GM23338 (cell line): ENCODE measurements around the gene POLR1E. TPM values are rescaled to one million over a fixed set of nuclear protein-coding genes. Genes with fewer than 3 reads are reported as not detected.

Experiments used
- ATAC-seq: fragments of 200-7000 bp; cut with Tn5 transposase; 3 replicates; pipeline ENCODE4 v1.9.1; 2020
- DNase-seq: peaks from one replicate; pipeline ENCODE4 v3.0.0-alpha.2; 2015; ENCODE audit warnings: low spot score
- H2AFZ ChIP-seq: fragments of 200-600 bp; sonication (generic); 2 replicates; pipeline ENCODE4 v1.8.0; 2016; ENCODE audit warnings: antibody characterized with exemption, mild to moderate bottlenecking, moderate library complexity
- H3F3A ChIP-seq: fragments of 200-600 bp; sonication (generic); replicated peaks from 2 replicates; pipeline ENCODE4 v1.8.0; 2017; ENCODE audit warnings: antibody characterized with exemption, mixed run types, low read depth
- H3K27ac ChIP-seq: fragments of 200-600 bp; sonication (generic); 2 replicates; pipeline ENCODE4 v1.6.1; 2016; ENCODE audit warnings: low read depth
- H3K27me3 ChIP-seq: fragments of 200-600 bp; sonication (generic); 2 replicates; pipeline ENCODE4 v1.8.0; 2016; ENCODE audit warnings: mild to moderate bottlenecking, mixed run types, moderate library complexity; ENCODE audit not compliant: insufficient read depth
- H3K36me3 ChIP-seq: fragments of 200-600 bp; sonication (generic); 2 replicates; pipeline ENCODE4 v1.8.0; 2016; ENCODE audit warnings: mild to moderate bottlenecking; ENCODE audit not compliant: insufficient read depth
- H3K4me1 ChIP-seq: fragments of 200-600 bp; sonication (generic); 2 replicates; pipeline ENCODE4 v1.8.0; 2016; ENCODE audit warnings: mild to moderate bottlenecking, moderate library complexity; ENCODE audit not compliant: insufficient read depth
- H3K4me2 ChIP-seq: fragments of 200-600 bp; sonication (generic); 2 replicates; pipeline ENCODE4 v1.7.1; 2017; ENCODE audit warnings: mixed run types
- H3K4me3 ChIP-seq: fragments of 200-600 bp; sonication (generic); 2 replicates; pipeline ENCODE4 v1.6.1; 2016; ENCODE audit warnings: mixed run types
- H3K79me2 ChIP-seq: fragments of 200-600 bp; sonication (generic); replicated peaks from 2 replicates; pipeline ENCODE4 v1.8.0; 2017; ENCODE audit warnings: mild to moderate bottlenecking; ENCODE audit not compliant: insufficient read depth
- H3K9me2 ChIP-seq: fragments of 200-600 bp; sonication (generic); 2 replicates; pipeline ENCODE4 v1.8.0; 2017; ENCODE audit not compliant: insufficient read depth
- H4K20me1 ChIP-seq: fragments of 200-600 bp; sonication (generic); replicated peaks from 2 replicates; pipeline ENCODE4 v1.8.0; 2017; ENCODE audit warnings: mild to moderate bottlenecking; ENCODE audit not compliant: insufficient read depth
- H3K27ac Mint-ChIP-seq: 2 replicates; pipeline ENCODE4 v1.8.0; 2020; ENCODE audit warnings: inconsistent platforms, mild to moderate bottlenecking, moderate library complexity, mixed read lengths
- H3K27me3 Mint-ChIP-seq: 3 replicates; pipeline ENCODE4 v1.8.0; 2022; ENCODE audit warnings: low read depth, mild to moderate bottlenecking, moderate library complexity, mixed read lengths, inconsistent platforms; ENCODE audit not compliant: insufficient read depth, poor library complexity
- H3K36me3 Mint-ChIP-seq: 3 replicates; pipeline ENCODE4 v1.8.0; 2021; ENCODE audit warnings: low read depth, mild to moderate bottlenecking, inconsistent platforms, moderate library complexity, mixed read lengths
- H3K4me1 Mint-ChIP-seq: 3 replicates; pipeline ENCODE4 v1.8.0; 2020; ENCODE audit warnings: mild to moderate bottlenecking, inconsistent platforms, mixed read lengths
- H3K4me3 Mint-ChIP-seq: 3 replicates; pipeline ENCODE4 v1.8.0; 2021; ENCODE audit warnings: moderate library complexity, mild to moderate bottlenecking, inconsistent platforms, mixed read lengths
- H3K9me3 Mint-ChIP-seq: 3 replicates; pipeline ENCODE4 v1.8.0; 2020; ENCODE audit warnings: moderate library complexity, mild to moderate bottlenecking, inconsistent platforms, mixed read lengths
- CREB1 ChIP-seq: fragments of 250-450 bp; sonication (Bioruptor Pico); IDR thresholded peaks from 2 replicates; pipeline ENCODE4 v1.5.0; 2020; ENCODE audit warnings: low read depth, mild to moderate bottlenecking, moderate library complexity
- EZH2 ChIP-seq: fragments of 200-600 bp; sonication (generic); IDR thresholded peaks from one replicate; pipeline ENCODE4 v1.8.0; 2017; ENCODE audit warnings: antibody characterized with exemption, mild to moderate bottlenecking, low read depth; ENCODE audit not compliant: unreplicated experiment
- EZH2phosphoT487 ChIP-seq: fragments of 200-600 bp; sonication (generic); IDR thresholded peaks from one replicate; pipeline ENCODE4 v1.8.1; 2018; ENCODE audit warnings: antibody characterized with exemption; ENCODE audit not compliant: unreplicated experiment
- JUNB ChIP-seq: IDR thresholded peaks from one replicate; pipeline ENCODE4 v1.6.1; 2016; ENCODE audit warnings: antibody characterized with exemption; ENCODE audit not compliant: unreplicated experiment
- NANOG ChIP-seq: IDR thresholded peaks from 2 replicates; pipeline ENCODE4 v1.6.1; 2016; ENCODE audit warnings: antibody characterized with exemption, borderline replicate concordance
- POLR2AphosphoS5 ChIP-seq: IDR thresholded peaks from 2 replicates; pipeline ENCODE4 v1.6.1; 2016; ENCODE audit warnings: antibody characterized with exemption, low read depth
- STAT1 ChIP-seq: IDR thresholded peaks from one replicate; pipeline ENCODE4 v1.6.1; 2016; ENCODE audit warnings: antibody characterized with exemption; ENCODE audit not compliant: unreplicated experiment
- ZNF114 ChIP-seq: fragments of 250-450 bp; sonication (Bioruptor Pico); IDR thresholded peaks from 2 replicates; pipeline ENCODE4 v1.5.0; 2020; ENCODE audit warnings: mild to moderate bottlenecking, moderate library complexity
- ZNF331 ChIP-seq: fragments of 250-450 bp; sonication (Bioruptor Pico); IDR thresholded peaks from 2 replicates; pipeline ENCODE4 v1.5.0; 2020; ENCODE audit warnings: low read depth, mild to moderate bottlenecking, moderate library complexity
- polyA plus RNA-seq: library from polyadenylated mRNA; unstranded; fragments of >200 nt; fragmentation: Nextera tagmentation; extraction: Ambion mirVana; gene quantifications from 2 replicates; pipeline ENCODE4 v1.2.1, GENCODE V29; 2016
- total RNA-seq: library from RNA; depleted of rRNA; stranded (reverse); fragments of >200 nt; shearing (Covaris generic); gene quantifications from 2 replicates; pipeline ENCODE4 v1.2.3, GENCODE V29; 2014
- TF ChIP-seq, protein P1 (sequence below), 2 experiments: fragments of 200-600 bp in 1 of 2; sonication (generic) in 1 of 2; conservative IDR thresholded peaks; 2 replicates each; pipeline versions ENCODE4 v1.5.1 to v1.6.1; 2016 to 2017; ENCODE audit warnings: antibody characterized with exemption in 2 of 2, low read depth in 2 of 2, mild to moderate bottlenecking in 2 of 2, moderate library complexity in 1 of 2
- TF ChIP-seq, protein P2 (sequence below): IDR thresholded peaks from one replicate; pipeline ENCODE4 v1.6.1; 2018; ENCODE audit warnings: antibody characterized with exemption; ENCODE audit not compliant: unreplicated experiment
- TF ChIP-seq, protein P3 (sequence below): IDR thresholded peaks from 2 replicates; pipeline ENCODE4 v1.6.1; 2016; ENCODE audit warnings: antibody characterized with exemption
- TF ChIP-seq, protein P4 (sequence below): fragments of 250-450 bp; sonication (Bioruptor Pico); IDR thresholded peaks from 2 replicates; pipeline ENCODE4 v1.5.0; 2020; ENCODE audit warnings: mild to moderate bottlenecking, moderate library complexity

The POLR1E gene
- total and polyA plus RNA-seq, 2 experiments from 2014 or later, result 19.2 to 45.5 TPM

DNA sequence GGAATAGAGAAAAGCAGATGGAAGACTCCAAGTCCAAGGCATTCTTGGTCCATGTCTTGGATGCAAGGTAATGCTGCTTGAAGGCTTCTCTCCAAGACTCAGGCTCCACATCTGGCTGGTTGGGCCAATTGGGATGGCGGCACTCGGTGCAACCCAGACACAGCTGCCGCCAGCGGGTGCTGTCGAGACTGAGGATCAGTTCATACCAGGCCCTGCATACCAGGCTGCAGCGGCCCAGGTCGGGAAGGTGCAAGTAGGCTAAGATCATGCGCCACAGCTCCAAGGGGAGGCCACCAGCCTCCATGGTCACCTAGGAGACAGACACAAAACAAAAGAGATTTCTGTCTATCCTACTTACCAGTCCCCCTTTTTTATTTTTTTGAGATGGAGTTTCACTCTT, 55.7 kb downstream of the POLR1E start:
- peaks cover 5% of the 10 kb centered on the region; the same call in 1 of the 2 replicates for H3K36me3 ChIP-seq
- TF ChIP-seq, protein P1, sequence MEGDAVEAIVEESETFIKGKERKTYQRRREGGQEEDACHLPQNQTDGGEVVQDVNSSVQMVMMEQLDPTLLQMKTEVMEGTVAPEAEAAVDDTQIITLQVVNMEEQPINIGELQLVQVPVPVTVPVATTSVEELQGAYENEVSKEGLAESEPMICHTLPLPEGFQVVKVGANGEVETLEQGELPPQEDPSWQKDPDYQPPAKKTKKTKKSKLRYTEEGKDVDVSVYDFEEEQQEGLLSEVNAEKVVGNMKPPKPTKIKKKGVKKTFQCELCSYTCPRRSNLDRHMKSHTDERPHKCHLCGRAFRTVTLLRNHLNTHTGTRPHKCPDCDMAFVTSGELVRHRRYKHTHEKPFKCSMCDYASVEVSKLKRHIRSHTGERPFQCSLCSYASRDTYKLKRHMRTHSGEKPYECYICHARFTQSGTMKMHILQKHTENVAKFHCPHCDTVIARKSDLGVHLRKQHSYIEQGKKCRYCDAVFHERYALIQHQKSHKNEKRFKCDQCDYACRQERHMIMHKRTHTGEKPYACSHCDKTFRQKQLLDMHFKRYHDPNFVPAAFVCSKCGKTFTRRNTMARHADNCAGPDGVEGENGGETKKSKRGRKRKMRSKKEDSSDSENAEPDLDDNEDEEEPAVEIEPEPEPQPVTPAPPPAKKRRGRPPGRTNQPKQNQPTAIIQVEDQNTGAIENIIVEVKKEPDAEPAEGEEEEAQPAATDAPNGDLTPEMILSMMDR (conservative IDR thresholded peaks at IDR 0.05; ENCODE audit: low read depth in 2 of 2), result no peak
- TF ChIP-seq STAT1, result no peak
- TF ChIP-seq, protein P2, sequence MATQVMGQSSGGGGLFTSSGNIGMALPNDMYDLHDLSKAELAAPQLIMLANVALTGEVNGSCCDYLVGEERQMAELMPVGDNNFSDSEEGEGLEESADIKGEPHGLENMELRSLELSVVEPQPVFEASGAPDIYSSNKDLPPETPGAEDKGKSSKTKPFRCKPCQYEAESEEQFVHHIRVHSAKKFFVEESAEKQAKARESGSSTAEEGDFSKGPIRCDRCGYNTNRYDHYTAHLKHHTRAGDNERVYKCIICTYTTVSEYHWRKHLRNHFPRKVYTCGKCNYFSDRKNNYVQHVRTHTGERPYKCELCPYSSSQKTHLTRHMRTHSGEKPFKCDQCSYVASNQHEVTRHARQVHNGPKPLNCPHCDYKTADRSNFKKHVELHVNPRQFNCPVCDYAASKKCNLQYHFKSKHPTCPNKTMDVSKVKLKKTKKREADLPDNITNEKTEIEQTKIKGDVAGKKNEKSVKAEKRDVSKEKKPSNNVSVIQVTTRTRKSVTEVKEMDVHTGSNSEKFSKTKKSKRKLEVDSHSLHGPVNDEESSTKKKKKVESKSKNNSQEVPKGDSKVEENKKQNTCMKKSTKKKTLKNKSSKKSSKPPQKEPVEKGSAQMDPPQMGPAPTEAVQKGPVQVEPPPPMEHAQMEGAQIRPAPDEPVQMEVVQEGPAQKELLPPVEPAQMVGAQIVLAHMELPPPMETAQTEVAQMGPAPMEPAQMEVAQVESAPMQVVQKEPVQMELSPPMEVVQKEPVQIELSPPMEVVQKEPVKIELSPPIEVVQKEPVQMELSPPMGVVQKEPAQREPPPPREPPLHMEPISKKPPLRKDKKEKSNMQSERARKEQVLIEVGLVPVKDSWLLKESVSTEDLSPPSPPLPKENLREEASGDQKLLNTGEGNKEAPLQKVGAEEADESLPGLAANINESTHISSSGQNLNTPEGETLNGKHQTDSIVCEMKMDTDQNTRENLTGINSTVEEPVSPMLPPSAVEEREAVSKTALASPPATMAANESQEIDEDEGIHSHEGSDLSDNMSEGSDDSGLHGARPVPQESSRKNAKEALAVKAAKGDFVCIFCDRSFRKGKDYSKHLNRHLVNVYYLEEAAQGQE, result no peak
- no peak for TF ChIP-seq EZH2phosphoT487
- TF ChIP-seq EZH2, result no peak
- TF ChIP-seq, protein P3, sequence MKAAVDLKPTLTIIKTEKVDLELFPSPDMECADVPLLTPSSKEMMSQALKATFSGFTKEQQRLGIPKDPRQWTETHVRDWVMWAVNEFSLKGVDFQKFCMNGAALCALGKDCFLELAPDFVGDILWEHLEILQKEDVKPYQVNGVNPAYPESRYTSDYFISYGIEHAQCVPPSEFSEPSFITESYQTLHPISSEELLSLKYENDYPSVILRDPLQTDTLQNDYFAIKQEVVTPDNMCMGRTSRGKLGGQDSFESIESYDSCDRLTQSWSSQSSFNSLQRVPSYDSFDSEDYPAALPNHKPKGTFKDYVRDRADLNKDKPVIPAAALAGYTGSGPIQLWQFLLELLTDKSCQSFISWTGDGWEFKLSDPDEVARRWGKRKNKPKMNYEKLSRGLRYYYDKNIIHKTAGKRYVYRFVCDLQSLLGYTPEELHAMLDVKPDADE, result no peak
- TF ChIP-seq JUNB, result no peak
- TF ChIP-seq, protein P4, sequence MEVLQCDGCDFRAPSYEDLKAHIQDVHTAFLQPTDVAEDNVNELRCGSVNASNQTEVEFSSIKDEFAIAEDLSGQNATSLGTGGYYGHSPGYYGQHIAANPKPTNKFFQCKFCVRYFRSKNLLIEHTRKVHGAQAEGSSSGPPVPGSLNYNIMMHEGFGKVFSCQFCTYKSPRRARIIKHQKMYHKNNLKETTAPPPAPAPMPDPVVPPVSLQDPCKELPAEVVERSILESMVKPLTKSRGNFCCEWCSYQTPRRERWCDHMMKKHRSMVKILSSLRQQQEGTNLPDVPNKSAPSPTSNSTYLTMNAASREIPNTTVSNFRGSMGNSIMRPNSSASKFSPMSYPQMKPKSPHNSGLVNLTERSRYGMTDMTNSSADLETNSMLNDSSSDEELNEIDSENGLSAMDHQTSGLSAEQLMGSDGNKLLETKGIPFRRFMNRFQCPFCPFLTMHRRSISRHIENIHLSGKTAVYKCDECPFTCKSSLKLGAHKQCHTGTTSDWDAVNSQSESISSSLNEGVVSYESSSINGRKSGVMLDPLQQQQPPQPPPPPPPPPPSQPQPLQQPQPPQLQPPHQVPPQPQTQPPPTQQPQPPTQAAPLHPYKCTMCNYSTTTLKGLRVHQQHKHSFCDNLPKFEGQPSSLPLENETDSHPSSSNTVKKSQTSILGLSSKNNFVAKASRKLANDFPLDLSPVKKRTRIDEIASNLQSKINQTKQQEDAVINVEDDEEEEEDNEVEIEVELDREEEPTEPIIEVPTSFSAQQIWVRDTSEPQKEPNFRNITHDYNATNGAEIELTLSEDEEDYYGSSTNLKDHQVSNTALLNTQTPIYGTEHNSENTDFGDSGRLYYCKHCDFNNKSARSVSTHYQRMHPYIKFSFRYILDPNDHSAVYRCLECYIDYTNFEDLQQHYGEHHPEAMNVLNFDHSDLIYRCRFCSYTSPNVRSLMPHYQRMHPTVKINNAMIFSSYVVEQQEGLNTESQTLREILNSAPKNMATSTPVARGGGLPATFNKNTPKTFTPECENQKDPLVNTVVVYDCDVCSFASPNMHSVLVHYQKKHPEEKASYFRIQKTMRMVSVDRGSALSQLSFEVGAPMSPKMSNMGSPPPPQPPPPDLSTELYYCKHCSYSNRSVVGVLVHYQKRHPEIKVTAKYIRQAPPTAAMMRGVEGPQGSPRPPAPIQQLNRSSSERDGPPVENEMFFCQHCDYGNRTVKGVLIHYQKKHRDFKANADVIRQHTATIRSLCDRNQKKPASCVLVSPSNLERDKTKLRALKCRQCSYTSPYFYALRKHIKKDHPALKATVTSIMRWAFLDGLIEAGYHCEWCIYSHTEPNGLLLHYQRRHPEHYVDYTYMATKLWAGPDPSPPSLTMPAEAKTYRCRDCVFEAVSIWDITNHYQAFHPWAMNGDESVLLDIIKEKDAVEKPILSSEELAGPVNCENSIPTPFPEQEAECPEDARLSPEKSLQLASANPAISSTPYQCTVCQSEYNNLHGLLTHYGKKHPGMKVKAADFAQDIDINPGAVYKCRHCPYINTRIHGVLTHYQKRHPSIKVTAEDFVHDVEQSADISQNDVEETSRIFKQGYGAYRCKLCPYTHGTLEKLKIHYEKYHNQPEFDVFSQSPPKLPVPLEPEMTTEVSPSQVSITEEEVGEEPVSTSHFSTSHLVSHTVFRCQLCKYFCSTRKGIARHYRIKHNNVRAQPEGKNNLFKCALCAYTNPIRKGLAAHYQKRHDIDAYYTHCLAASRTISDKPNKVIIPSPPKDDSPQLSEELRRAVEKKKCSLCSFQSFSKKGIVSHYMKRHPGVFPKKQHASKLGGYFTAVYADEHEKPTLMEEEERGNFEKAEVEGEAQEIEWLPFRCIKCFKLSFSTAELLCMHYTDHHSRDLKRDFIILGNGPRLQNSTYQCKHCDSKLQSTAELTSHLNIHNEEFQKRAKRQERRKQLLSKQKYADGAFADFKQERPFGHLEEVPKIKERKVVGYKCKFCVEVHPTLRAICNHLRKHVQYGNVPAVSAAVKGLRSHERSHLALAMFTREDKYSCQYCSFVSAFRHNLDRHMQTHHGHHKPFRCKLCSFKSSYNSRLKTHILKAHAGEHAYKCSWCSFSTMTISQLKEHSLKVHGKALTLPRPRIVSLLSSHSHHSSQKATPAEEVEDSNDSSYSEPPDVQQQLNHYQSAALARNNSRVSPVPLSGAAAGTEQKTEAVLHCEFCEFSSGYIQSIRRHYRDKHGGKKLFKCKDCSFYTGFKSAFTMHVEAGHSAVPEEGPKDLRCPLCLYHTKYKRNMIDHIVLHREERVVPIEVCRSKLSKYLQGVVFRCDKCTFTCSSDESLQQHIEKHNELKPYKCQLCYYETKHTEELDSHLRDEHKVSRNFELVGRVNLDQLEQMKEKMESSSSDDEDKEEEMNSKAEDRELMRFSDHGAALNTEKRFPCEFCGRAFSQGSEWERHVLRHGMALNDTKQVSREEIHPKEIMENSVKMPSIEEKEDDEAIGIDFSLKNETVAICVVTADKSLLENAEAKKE (CRISPR knock-in tag), result no peak
- TF ChIP-seq ZNF331 (CRISPR knock-in tag), result no peak
- TF ChIP-seq CREB1 (CRISPR knock-in tag), result no peak
- no peak for TF ChIP-seq POLR2AphosphoS5
- no peak for TF ChIP-seq NANOG
- TF ChIP-seq ZNF114 (CRISPR knock-in tag), result no peak
- H3K4me3 ChIP-seq, result no peak overlapping the region
- no peaks in the 10 kb centered on the region for H3K9me3 Mint-ChIP-seq
- peaks cover 4% of the 10 kb centered on the region for H3K27me3 Mint-ChIP-seq
- no peaks in the 10 kb centered on the region for H3K27me3 ChIP-seq
- no peak overlapping the region for H2AFZ ChIP-seq
- H3K79me2 ChIP-seq, result no peaks in the 10 kb centered on the region
- no peak overlapping the region for H3K27ac ChIP-seq
- ATAC-seq (no peak), DNase-seq (no peak)
- no peak overlapping the region for H3K4me2 ChIP-seq
- H3K9me2 ChIP-seq, result no peaks in the 10 kb centered on the region
- H3F3A ChIP-seq, result no peaks in the 10 kb centered on the region
- H4K20me1 ChIP-seq, result no peaks in the 10 kb centered on the region
- peaks cover 27% of the 10 kb centered on the region for H3K36me3 Mint-ChIP-seq
- no peak overlapping the region for H3K27ac Mint-ChIP-seq
- H3K4me1 Mint-ChIP-seq, result no peaks in the 10 kb centered on the region
- H3K4me3 Mint-ChIP-seq, result no peak overlapping the region
- no peaks in the 10 kb centered on the region for H3K4me1 ChIP-seq
